Astrocyte of the spinal cord (primary cell): Measurements from ENCODE around the gene DLGAP1.

Source experiments
- DNase-seq: peaks from one replicate; pipeline ENCODE4 v3.0.0; 2011; ENCODE audit warnings: low read depth, low spot score
- H3K4me3 ChIP-seq: 2 replicates; pipeline ENCODE4 v1.5.1; 2011; ENCODE audit warnings: low read depth, mild to moderate bottlenecking, low read length, moderate library complexity
- CTCF ChIP-seq: IDR thresholded peaks from 2 replicates; pipeline ENCODE4 v1.5.1; 2012; ENCODE audit warnings: low read depth, mild to moderate bottlenecking, low read length, inconsistent platforms
- in situ Hi-C: cut with HindIII; loops from 2 replicates; pipeline ENCODE4 v1.10.0; 2017; ENCODE audit warnings: low sequenced_read_pairs

Gene DLGAP1

GRCh38 chr18:3874125-3874524 lies 581.0 kb downstream of the DLGAP1 start:
- no peak for TF ChIP-seq CTCF
- no peak overlapping the region for H3K4me3 ChIP-seq
- in situ Hi-C loops = no loop called here
- no peak for DNase-seq

- in situ Hi-C loops = no loop called here
- H3K4me3 ChIP-seq = no peak overlapping the region
- DNase-seq = no peak
- TF ChIP-seq CTCF = no peak
Measured at GRCh38 chr18:3873698-3874097, 581.4 kb downstream of the DLGAP1 start.

GRCh38 chr18:3873211-3873610 lies 581.9 kb downstream of the DLGAP1 start:
- DNase-seq = no peak
- in situ Hi-C loops = no loop called here
- no peak overlapping the region for H3K4me3 ChIP-seq

GRCh38 chr18:3872641-3873040 lies 582.5 kb downstream of the DLGAP1 start:
- DNase-seq = no peak
- H3K4me3 ChIP-seq = no peak overlapping the region
- in situ Hi-C loops = no loop called here
- no peak for TF ChIP-seq CTCF

More at GRCh38 chr18:3873211-3873610, 581.9 kb downstream of the DLGAP1 start:
- no peak for TF ChIP-seq CTCF

- no peak overlapping the region for H3K4me3 ChIP-seq
- in situ Hi-C loops = no loop called here
- no peak for TF ChIP-seq CTCF
- DNase-seq = no peak
Measured at GRCh38 chr18:3871687-3872086, 583.4 kb downstream of the DLGAP1 start.

GRCh38 chr18:3870914-3871313 lies 584.2 kb downstream of the DLGAP1 start:
- in situ Hi-C loops = no loop called here
- no peak for DNase-seq
- no peak for TF ChIP-seq CTCF
- H3K4me3 ChIP-seq = no peak overlapping the region

- peak; percentile 74 for DNase-seq
- no peak overlapping the region for H3K4me3 ChIP-seq
- in situ Hi-C loops = no loop called here
- TF ChIP-seq CTCF = peak; percentile 43
Measured at GRCh38 chr18:3869848-3870247, 585.3 kb downstream of the DLGAP1 start.
